HG03175 (cell line): ENCODE measurements around the gene CACNA2D4.

Experiments used
- ATAC-seq: cut with Tn5 transposase; IDR thresholded peaks from one replicate; pipeline ENCODE4 v1.9.1; 2021; ENCODE audit warnings: mild to moderate bottlenecking, moderate library complexity; ENCODE audit not compliant: unreplicated experiment

CACNA2D4 gene

DNA sequence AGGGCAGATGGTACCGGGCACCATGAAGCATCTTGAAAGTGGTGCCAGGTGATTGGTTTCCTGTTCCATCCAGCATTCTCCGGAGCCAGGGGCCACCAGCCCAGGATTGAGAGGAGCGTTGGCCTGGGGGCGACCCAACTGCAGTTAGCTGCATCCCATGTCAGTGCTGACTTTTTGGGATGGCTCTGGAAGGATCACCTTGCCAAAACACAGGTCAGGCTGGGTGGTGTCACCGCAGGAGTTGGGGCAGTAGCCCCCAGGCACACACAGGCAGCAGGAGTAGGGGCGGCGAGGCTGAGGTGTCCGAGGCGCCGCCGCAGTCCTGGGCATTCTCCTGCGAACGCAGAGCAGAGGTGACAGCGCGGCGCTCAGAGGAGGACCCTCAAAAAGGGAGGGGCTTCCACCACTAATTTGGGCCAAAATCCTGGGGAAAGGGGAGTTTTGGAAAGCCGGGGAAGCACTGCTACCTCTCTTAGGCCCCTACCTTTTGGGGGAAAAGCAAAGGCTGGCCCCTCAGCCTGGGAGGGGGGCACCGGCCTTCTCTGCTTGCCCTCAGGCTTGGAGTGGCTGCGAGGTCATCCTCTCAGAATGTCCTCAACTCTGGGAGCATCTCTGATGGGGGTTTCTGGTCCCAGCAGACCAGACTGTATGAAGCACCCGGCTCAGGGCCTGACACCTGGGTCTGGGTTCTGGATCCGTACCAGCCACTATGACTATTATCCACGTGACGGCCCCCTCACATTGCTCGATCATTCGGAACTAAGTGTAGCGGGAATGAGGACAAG lies 124.8 kb downstream of the CACNA2D4 start:
- no peak for ATAC-seq

DNA sequence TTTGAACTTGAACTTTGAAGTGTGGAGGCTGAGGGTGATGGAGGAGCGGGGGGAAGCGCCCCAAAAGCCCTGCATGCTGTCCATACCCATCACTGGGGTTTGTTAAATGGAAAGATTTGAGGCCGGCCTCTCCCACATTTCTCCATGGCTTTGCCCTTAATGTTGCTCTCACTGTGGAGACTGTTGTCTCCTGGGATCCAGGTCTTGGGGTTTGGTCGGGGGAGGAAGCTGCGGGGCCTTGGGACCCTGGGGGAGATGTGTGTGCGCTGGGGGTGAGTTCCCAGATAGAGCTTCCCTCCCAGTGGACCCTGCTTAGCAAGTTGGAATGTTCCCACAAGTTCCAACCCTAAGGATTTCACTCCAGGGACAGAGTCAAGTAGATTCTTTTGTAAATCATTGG lies 126.0 kb downstream of the CACNA2D4 start:
- no peak for ATAC-seq

DNA sequence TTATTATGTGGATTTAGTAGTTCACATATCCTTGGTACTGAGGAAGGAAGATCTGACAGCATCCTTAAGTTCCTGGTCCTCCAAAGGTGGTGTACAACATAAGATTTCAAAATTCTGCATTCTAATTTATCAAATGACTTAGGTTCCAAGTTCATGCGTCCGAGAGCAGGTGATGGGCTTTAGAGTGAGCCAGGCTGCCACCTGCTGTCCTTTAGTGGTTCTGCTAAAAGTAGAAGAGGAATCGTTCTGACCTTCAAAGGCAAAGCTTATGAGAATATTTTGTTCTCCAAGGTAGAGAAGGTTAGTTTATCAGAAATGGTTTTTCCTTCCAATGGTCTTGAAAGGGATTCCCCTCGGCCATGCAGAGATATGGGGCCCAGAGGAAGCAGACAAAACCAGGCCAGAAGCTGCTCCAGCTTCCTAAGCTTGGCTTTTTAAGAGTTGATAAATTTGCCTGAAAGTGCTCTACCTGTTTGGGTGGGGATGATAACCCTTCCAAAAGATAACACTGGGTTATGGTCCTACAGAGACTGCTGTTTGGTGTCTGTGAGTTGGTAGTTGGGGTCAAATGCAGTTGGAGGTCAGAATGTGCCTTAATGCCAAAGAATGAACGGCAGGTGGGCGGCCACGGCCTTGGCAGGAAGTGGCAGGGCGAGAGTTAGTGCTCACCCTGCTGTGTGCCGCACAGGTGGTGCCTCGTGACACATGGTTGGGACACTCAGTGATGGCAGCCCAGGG lies 127.2 kb downstream of the CACNA2D4 start:
- no peak for ATAC-seq

DNA sequence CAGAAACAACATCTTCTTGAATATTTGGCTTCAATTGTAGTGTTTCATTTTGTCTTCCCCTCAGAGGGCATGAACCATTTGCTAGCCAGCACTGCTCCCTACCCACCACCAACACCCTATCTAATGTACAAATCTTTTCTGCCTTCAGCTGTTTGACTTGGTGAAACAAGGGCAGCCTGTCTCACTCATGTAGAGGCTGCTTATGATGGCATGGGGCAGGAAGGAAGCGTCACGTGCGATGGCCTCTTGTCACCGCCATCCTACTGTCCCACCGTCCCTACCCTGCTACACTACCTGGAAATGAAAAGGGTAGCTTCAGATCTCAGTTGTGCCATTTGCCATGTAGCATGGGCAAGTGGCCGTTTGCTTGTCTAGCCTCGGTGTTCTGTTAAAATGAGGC lies 128.0 kb downstream of the CACNA2D4 start:
- no peak for ATAC-seq

DNA sequence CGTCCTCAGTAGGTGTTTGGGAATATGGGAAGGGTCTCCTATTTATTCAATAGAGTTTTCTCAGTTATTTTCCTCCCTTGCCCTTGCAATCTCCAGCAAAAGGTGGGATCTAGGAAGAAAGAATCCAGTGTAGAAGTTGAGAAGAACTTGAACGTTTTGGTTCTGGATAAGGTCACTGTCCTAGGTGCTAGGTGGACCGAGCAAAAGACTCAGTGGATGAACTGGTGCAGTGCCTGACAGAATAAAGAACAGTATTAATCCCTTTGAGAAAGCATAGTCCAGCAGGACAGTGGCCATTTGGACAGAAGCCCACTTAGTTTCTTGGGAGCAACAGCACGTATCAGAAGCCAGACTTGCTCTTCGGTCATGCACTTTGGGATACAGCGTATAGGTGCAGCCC lies 130.7 kb downstream of the CACNA2D4 start:
- ATAC-seq, result no peak

DNA sequence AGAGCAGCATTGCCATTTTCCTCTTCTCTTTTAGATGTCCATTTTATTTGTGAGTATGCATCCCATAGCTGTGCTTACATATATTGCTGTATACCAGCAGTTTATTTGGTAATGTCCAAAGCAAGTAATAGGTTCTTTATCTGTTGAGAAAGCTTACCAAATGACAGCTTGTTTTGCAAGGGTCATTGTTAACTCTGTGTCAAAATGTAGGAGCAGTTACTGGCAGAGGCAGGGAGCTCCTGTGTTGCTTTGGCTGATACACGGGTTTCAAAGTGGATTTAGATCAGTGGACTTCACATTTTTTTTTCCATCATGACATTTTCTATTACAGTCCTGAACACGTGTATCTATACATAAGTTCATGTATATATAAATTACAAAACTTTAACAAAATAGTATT lies 136.2 kb downstream of the CACNA2D4 start:
- no peak for ATAC-seq

DNA sequence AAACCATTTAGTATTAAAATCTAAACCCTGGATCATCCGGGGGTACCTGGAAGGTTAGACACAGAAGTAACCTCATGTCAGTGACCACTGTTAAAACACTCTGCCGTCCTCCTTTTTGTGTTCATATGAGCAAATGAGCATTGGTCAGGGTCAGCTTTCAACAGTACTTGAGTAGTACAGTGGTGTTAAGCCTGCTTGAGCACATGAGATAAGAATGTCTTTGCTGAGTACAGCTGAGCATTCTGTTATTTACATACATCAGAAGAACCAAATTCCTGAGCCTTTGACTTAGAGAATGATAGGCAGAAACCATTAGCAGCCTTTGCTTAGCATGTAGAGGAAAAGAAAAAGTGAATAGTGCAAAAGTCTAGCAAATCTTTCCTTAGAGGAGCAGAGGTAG lies 136.7 kb downstream of the CACNA2D4 start:
- no peak for ATAC-seq

DNA sequence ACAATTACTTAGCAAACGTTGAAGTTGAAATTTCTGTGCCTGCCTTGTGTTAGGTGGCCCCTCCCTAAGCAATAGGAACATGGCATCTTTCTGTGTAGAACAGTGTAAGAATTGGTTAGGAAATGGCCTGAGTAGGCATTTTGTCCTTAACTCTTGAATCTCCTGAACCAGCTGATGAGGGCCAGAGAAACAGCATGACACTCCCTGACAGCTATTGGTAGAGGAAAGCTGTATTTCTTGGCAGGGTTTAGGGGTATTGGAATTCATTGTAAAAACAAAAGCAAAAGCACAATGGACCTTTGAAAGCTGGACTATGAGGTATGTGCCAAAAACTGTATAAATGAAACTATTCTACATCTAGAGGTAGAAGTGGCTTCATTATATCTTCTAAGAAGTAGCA lies 138.7 kb downstream of the CACNA2D4 start:
- no peak for ATAC-seq

DNA sequence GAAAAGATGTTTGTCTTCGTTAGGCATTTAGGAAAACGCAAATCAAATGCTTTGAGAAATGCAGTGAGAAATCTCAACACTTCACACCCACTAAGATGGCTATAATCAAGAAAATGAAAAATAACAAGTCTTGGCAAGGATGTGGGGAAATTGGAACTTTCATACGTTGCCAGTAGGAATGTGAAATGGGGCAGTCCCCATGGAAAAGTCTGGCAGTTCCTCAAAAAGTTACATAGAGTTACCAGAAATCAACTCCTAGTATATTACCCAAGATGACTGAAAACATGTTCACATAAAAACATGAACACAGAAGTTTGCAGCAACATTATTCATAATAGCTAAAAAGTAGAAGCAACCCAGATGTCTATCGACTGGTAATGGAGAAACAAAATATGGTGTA lies 139.5 kb downstream of the CACNA2D4 start:
- no peak for ATAC-seq

DNA sequence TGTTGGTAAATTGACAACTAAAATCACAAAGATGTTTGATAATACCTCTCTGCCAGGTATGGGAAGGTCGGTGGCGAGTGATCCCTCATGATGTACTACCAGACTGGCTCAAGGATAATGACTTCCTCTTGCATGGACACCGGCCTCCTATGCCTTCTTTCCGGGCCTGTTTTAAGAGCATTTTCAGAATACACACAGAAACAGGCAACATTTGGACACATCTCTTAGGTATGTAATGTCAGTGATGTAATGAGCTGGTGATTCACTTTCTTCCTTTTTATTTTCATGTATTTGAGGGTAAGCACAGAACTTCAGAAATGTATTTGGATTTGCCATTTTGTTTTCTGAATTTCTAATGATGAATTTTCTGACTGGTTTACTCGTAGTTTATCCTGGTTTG lies 140.7 kb downstream of the CACNA2D4 start:
- no peak for ATAC-seq

DNA sequence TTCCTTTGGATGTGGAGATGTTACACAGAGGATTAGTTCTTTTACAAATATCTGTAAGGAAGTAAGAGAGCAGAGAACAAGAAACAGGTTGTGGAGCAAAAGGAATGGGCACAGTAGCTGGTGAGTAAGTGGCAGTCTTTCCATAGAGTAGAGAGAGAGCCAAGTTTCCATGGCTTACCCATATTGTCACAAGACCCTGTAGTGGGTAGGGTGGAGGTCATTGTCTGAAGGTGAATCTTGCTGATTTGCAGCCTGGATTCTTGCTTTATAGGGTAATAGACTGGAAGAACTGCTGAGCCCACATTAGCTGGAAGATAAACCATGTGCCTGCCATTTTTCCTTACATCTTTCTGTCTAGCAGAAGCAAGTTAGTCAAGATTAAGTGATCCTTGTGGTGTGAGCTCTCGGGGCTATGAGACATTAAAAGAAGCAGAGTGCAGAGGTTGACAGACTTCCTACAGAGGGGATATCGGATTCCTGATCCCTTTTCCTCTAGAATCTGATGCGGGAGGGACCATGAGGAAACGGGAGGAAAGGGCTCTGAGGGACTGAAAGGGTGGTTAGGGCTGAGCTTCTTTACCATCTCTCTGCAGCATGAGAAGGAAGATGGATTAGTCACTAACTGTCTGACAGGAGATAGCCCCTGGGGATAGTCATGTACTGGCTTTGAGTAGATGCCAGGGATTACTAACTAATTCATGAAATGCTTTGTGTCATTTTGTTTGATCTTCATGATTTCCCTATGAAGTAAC lies 142.1 kb downstream of the CACNA2D4 start:
- no peak for ATAC-seq

DNA sequence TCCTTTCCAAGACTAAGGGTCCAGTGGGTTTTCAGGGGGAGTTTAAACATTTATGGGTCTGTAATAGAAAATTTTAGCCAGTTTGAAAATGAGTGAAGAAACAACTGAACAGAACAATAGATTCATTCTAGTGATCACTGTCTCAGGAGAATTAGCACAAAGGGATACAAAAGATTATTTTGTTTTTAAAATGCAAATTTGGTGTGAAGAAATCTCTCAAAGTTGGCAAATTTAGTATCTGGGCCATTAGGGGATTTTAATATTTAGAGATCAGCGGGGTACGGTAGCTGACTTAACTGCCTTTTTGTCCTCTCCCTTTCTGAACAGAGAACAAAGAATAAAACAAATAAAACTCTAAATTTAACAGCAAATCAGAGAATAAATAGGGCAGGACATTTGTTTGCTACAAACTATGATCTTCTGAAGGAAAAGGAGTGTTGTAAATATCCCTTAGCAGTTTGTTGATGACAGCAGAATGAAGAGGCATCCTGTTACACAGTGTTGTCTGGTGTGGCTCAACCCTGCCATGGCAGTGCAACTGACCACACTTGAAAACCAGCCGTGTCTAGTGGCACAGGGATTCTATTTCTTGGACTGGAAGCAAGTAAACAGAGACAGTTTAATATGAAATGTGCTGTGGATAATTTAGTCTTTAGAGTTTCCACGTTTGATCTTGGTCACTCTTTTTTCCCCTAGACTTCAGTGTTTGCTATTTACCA lies 144.4 kb downstream of the CACNA2D4 start:
- no peak for ATAC-seq

DNA sequence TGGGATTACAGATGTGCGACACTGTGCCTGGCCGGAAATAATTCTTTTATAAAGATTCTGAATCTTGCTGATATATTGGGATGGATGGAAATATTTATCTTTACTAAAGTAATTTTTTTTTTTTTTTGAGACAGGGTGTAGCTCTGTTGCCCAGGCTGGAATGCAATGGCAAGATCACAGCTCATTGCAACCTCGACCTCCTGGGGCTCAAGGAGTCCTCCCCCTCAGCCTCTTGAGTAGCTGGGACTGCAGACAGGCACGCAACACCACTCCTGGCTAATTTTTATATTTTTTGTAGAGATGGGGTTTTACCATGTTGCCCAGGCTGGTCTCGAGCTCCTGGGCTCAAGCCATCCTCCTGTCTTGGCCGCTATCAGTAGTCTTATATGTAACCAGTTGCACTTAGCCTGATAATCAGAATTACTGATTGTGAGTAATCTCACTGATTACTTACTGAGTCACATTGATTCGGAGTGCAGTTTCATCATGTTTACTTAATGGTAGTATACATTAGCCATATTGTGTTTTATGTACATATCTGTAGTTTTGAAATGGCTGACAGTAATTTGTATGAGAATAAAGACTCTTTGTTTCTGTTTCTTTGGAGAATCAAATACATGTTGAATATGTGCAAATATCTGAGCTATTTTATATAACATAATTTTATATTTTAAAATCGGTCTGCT lies 148.5 kb downstream of the CACNA2D4 start:
- ATAC-seq, result no peak

DNA sequence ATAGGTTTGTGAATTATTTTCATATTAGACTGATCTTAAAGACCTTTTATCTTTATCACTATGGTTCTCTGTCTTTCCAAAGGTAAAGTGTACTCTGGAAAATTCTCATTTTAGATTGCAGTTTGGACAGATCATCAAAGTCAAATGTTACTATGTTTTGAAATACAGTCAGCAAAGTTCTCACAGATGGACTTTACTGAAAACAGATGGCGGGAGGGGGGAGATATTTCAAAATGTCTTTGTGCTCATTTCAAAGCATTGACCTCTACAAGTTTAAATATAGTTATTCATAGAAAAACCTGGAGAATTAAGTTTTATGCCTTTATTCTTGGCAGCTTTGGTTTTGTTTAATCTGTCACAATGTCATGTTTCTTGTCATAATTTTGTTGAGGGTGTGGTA lies 149.8 kb downstream of the CACNA2D4 start:
- no peak for ATAC-seq

DNA sequence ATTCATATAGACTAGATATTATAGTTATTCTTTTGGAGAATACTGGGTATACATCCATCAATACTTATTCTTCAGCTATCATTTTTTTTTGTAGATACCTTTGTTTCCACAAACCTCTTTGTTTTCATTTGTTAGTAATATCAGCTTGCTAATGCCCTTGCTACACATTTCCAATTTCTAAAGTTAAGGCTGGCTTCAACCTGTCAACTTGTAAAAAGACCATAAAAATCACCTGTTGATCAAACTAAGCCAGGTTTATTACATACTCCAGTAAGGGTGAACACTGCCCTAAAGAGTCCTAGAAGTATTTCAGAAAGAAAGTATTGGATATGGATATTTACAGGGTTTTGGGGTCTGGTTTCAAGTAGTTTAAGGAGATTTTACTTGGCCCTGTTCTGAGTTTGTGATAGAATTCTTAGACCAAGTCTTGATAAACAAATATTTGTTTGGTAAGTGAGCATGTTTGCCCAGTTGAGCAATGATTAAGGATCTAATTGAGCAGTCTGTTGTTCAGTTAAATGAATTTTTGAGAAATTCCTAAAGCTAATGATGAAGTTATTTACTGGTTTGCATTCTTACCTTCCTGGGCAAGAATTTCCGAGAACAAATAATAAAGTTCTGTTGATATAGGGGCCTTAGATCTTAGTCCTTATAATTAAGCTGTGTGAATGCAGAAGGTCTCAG lies 150.9 kb downstream of the CACNA2D4 start:
- no peak for ATAC-seq

DNA sequence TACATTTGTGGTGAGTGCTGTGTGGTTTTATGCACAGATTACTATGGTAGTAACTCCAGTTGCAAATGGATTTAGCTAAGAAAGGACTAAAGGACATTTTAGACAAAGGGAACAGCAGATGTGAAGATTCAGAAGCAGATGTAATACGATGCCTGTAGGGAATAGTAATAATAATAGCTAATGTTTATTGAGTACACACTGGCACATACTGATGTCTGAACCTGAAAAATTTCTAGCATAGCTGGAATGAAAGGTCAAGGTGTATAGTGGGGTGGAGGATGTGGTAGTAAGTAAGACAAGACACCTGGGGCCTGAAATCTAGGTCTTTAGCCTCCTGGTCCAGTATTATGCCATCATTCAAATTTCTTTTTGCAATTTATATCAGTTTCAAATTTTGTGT lies 152.3 kb downstream of the CACNA2D4 start:
- no peak for ATAC-seq

DNA sequence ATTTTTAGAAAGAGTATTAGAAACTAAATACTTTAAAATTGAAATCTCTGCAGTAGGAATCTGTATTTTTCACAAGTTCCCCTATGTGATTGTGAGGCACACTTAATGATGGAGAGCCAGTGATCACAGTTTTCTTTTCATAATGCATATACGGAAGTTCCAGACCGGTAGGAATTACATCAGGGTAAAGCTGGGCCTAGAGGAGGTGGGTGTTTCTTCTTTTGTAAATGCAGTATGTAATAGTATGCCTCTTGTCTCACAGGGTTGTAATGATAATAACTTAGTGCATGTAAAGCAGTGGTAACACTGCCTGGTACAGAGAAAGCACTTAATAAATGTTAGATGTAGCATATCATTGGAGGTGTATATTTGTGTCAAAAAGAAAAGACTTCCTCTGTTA lies 155.3 kb downstream of the CACNA2D4 start:
- ATAC-seq, result no peak

DNA sequence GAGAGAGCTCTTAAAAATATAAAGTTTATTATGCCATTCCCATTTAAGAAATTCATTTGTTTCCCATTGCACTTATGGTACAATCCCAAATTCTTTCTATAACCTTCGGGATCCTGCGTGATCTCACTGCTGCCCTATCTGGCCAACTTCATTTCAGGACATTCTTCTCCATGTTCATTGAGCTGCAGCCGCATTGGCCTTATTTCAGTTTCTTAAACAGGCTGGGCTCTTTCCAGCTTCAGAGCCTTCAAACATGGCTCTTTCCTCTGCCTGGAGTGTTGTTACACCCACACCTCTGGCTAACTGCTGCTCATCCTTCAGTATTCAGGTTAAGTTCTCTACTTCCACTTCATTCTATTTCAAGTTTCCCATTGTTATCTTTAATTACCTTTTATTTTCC lies 156.6 kb downstream of the CACNA2D4 start:
- ATAC-seq, result no peak

DNA sequence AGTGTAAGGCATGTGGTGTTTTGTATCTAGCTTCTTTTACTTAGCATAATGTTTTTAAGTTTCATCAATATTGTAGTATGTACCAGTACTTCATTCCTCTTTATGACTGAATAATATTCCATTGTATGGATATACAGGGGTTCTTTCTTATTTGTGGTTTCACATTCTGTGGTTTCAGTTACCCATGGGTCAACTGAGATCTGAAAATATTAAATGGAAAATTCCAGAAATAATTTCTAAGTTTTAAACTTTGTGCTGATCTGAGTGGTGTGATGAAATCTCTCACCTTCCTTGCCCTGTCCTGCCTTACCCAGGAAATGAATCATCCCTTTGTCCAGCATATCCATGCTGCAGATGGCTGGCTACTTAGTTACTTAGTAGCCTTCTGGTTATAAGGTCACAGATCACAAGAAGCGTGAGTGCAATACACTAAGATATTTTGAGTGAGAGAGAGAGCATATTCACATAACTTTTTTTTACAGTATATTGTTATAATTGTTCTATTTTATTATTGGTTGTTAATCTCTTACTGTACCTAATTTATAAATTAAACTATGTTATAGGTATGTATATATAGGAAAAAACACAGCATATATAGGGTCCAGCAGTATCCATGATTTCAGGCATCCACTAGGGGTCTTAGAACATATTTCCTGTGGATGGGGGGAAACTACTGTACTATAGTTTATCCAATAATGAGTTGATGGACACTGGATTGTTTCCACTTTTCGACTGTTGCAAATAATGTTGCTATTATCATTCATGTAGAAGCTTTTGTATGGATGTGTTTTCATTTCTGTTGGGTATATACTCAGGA lies 157.7 kb downstream of the CACNA2D4 start:
- no peak for ATAC-seq
